GM18526 (cell line): ENCODE measurements around the gene FAM83C.

Experiments used
- POLR2A ChIP-seq: IDR thresholded peaks from 3 replicates; pipeline ENCODE4 v1.6.1; 2011; ENCODE audit not compliant: insufficient read length; ENCODE audit errors: extremely low read depth

FAM83C gene

GRCh38 chr20:35240811-35241293, 51.4 kb downstream of the FAM83C start:
- no peak for TF ChIP-seq POLR2A

DNA sequence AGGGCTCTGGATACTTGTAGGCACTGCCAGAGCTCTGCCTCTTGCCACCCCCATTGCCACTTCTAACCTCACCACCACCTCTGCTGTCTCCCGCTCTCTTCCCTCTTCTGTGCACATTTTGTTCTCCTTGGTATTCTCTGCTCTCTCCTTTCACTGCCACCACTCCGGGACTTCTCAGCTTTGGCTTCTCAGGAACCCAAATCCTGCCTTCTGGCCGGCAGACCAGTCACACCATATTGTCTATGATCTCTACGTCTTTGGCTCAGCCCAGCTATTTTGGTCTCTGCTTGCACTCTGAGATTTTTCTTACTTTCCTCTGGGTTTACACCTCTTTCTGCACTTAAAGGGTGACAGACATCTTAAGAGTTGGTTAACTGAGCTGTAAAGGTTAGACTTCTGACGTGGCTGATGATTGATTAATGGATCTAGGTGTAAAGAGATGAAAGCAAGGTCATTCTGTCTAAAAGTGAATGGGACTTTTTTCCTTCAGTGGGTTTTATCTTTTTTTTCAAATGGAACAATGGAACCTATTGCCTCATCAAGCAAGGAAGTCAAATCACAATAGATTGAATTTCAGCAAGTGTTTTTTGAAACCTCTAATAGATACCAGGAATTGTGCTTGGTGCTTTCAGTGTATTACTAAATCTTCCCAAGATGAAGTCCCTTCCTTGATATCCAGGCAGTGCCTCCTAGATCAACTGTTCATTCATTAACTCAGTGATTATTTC, 52.0 kb downstream of the FAM83C start:
- no peak for TF ChIP-seq POLR2A

DNA sequence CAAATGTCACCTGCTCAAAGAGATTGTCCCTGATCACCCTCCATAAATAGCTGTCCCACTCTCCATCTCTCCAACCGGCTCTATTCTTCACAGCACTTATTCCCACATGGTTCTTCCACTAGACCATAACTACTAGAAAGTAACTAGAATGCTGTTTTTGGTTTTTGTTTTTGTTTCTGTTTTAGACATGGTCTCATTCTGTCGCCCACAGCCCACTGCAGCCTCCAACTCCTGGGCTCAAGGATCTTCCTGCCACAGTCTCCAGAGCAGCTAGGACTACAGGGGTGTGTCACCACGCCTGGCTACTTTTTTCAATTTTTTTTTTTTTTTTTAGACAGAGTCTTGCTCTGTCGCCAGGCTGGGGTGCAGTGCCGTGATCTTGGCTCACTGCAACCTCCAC, 53.5 kb downstream of the FAM83C start:
- no peak for TF ChIP-seq POLR2A

- TF ChIP-seq POLR2A: no peak
Observed at GRCh38 chr20:35238170-35238569, 54.1 kb downstream of the FAM83C start.

DNA sequence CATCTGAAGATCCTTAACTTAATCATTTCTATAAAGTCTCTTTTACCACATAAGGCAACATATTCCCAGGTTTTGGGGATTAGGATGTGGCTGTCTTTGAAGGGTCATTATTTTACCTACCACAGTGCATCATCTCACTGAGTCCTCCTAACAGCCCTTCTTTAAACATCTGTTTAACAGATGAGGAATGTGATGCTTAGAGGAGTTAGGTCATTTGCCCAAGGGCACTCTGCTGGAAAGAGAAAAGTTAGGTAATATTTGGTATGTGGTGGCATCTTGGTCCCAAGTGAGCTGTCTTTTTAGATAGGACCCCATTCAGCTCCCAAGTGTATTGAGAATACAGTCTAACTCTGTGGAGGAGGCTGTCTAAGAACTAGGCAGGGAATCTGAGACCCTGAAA, 54.7 kb downstream of the FAM83C start:
- no peak for TF ChIP-seq POLR2A

GRCh38 chr20:35235881-35236280, 56.3 kb downstream of the FAM83C start:
- TF ChIP-seq POLR2A: no peak
